NCI-H524 treated with DMSO at 0.1 percent for 48 hours (cell line): ENCODE measurements around the gene LRRC51.

Experiments used
- DNase-seq: peaks from one replicate; lab custom pipeline; 2025; lab: John Stamatoyannopoulos, UW

LRRC51 gene

GRCh38 chr11:72069787-72070251 lies 10.8 kb upstream of the LRRC51 start:
- no peak for DNase-seq

GRCh38 chr11:72070491-72070890 lies 10.2 kb upstream of the LRRC51 start:
- no peak for DNase-seq

- DNase-seq = no peak
Measured at GRCh38 chr11:72072348-72072747, 8.3 kb upstream of the LRRC51 start.

GRCh38 chr11:72075109-72075508 lies 5.5 kb upstream of the LRRC51 start:
- DNase-seq = no peak

- no peak for DNase-seq
Measured at GRCh38 chr11:72075756-72076155, 4.9 kb upstream of the LRRC51 start.

- DNase-seq = no peak
Measured at GRCh38 chr11:72078477-72078876, 2.2 kb upstream of the LRRC51 start.

- no peak for DNase-seq
Measured at GRCh38 chr11:72079819-72080325, 778 bp upstream of the LRRC51 start.

GRCh38 chr11:72081184-72081644 lies 564 bp downstream of the LRRC51 start:
- no peak for DNase-seq

- no peak for DNase-seq
Measured at GRCh38 chr11:72081821-72082453, 1.3 kb downstream of the LRRC51 start.

- no peak for DNase-seq
Measured at GRCh38 chr11:72083414-72083813, 2.8 kb downstream of the LRRC51 start.

- DNase-seq = no peak
Measured at GRCh38 chr11:72084076-72084475, 3.4 kb downstream of the LRRC51 start.

- no peak for DNase-seq
Measured at GRCh38 chr11:72084965-72085364, 4.3 kb downstream of the LRRC51 start.

GRCh38 chr11:72085621-72086351 lies 5.1 kb downstream of the LRRC51 start:
- no peak for DNase-seq

- DNase-seq = no peak
Measured at GRCh38 chr11:72088076-72088808, 7.6 kb downstream of the LRRC51 start.

- DNase-seq = peak; percentile 7
Measured at GRCh38 chr11:72091292-72091691, 10.6 kb downstream of the LRRC51 start.

- DNase-seq = no peak
Measured at GRCh38 chr11:72098741-72099140, 18.1 kb downstream of the LRRC51 start.

GRCh38 chr11:72100009-72100408 lies 19.4 kb downstream of the LRRC51 start:
- no peak for DNase-seq

GRCh38 chr11:72100462-72100861 lies 19.8 kb downstream of the LRRC51 start:
- DNase-seq = no peak

- no peak for DNase-seq
Measured at GRCh38 chr11:72102162-72102561, 21.5 kb downstream of the LRRC51 start.

GRCh38 chr11:72102631-72102945 lies 21.9 kb downstream of the LRRC51 start:
- DNase-seq = no peak

GRCh38 chr11:72102946-72103753 lies 22.5 kb downstream of the LRRC51 start, which contains the start of gene LAMTOR1:
Gene LAMTOR1, minus strand, starts transcription at chr11:72103297. Its CDS starts 73 bp downstream, at chr11:72103224.
- DNase-seq = peak; percentile 88

- no peak for DNase-seq
Measured at GRCh38 chr11:72103754-72104167, 23.1 kb downstream of the LRRC51 start.
